ENCODE results near the gene PPP1R1A.
A peak's percentile ranks its signal among the peaks of the same experiment; 100 is the strongest.

Gene PPP1R1A, protein sequence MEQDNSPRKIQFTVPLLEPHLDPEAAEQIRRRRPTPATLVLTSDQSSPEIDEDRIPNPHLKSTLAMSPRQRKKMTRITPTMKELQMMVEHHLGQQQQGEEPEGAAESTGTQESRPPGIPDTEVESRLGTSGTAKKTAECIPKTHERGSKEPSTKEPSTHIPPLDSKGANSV

DNA sequence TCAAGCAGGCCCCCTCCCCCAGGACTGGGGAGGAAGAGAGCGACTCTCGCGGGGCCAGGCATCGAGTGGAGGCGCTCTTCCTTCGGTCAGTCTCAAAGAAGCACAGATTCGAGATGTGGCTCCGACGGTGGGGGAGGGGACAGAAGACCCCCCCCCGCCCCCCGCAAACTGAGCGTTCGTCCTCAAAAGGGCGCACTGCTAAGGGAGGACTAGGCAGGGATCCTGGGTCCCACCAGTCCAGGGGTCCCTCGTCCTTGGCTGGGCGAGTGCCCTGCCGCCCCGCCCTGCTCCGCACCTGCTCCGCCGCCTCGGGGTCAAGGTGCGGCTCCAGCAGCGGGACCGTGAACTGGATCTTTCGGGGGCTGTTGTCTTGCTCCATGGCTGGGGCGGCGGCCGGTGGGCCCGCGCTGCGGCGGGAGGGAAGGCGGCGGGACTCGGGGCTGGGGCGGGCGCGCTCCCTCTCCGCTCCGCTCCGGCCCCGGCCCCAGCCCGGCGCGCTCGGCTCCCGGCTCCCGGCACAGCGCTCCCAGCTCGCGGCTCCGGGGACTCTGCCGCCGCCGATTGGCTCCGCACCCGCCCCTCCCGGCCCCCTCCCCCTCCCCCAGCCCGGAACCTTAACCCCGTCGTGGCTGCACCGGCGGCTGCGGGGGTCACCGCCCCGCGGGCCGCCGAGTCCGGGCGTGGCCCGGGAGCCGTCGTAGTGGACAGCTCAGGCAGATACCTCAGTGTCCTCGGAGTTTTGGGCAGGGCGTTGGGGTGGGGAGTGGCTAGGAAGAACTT is at the start of gene PPP1R1A:
PPP1R1A (minus strand) TSS at position 550 of the 780 bp plus-strand sequence; CDS start at position 379, 171 bp downstream.
- peak; percentile 18 for DNase-seq

DNA sequence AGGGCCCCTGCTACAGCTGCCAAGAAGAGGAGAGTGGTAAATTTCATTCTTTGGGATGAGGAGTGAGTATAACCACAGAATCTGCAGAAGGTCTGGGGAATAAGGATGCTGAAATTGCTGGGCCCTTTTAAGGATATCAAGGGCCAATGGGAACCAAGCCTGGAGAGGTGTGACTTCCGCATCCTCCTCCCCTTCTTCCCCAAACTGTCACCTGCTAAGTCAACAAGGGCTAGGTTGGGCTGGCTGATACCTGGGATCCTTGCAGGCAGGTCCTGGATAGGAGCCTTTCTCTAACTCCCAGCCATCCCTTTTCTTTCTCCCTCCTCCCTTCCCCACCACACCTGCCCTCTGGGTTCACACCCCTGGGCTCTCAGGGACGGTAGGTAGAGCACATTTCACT is 46.3 kb upstream of the PPP1R1A start, which contains the start of gene LACRT:
LACRT (minus strand) TSS at position 101 of the 400 bp plus-strand sequence; CDS start at position 47, 54 bp downstream.
- DNase-seq: no peak

DNA sequence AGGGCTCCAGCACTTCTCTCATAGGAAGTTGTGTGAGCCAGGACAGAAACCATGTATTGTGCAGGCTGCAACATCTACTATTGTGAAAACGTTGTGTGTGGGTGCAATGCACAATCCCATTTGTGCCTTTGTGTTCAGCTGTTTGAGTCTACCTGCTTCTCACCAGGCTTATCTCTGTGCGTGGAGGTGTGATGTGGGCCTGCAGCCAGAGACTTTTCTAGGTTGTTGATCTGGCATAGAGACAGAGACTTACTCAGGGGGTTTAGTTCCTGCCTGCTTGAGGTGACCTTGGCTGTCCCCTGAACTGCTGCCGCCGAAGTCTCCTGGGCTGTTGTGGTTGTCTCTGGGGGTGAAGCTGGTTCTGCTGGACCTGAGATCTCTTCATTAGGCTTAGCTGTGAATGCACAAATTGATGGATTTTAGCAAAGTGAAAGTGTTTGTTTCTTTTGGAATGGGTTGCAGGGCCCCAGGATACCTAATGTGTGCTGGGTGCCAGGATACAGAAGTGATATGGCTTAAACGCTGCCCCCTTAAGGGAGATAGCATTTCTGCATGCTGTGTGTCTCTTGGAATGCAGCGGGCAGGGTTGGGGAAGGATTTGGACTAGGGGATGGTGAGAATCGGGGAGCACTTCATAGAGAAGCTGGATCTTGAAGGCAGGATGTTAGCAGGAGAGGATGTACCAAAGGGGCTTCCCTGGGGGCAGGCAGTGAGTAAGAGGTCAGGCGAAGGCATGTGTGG is 43.7 kb upstream of the PPP1R1A start:
- no peak for DNase-seq

DNA sequence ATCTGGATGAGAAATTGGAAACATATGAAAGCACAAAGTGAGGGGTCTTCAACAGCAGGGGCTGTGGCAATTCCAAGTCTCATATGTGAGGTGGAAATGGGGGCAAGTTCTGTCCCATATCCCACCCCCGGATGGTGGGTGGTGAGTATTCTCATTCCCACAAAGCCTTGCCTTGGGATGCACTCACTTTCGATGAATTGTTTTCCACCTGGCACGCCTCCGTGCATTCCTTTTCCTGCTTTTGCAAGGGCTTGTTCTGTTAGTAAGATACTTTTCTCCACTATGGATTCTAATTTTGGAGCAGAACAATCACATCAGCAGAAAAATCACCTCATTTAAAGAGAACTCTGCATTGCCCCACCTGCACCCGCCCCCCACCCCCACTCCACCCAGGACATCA is 43.1 kb upstream of the PPP1R1A start:
- DNase-seq: no peak

DNA sequence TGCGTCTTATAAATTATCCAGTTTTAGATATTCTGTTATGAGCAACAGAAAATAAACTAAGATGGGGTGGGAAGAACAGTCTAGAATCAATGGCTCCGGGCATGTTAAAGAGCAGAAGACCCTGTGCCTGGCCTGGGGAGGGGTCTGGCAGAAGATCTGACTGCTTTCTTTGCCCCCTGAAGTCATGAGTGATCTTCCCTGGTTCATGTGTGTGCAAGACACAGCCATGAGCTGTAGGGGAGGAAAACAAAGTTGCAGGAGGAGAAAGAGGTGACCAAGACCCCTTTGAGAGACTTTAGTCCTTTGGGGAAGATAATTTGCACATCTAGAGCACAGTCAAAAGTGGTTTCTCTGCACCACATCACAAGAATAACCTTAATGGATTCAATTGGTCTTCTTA is 41.5 kb upstream of the PPP1R1A start:
- no peak for DNase-seq

DNA sequence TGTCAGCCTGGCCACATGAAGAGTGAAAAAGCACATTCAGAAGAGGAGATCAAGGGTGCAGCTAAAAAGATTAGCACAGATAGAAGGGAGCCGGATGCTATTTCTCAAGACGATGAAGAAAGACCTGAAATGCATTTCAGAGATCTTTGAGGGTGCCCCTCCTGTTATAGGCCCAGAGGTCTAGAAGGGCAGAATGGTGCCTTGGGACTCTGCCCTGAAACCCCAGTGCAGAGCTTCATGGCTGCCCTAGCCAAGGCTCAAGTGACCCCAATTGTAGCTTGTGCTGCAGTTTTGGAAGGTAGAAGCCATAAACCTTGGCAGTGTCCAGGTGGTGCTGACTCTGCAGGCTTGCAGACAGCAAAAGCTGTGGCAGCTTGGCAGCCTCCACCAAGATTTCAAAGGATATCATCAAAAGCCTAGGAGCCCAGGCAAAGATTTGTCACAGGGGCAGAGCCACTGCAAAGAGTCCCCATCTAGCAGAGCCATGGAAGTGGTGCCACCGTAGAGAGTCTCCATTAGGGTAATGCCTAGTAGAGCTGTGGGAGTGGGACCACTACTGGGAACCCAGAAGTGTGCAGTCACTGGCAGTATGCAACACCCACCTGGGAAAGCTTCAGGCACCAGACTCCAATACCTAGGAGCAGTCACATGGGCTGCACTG is 39.9 kb upstream of the PPP1R1A start:
- DNase-seq: no peak

DNA sequence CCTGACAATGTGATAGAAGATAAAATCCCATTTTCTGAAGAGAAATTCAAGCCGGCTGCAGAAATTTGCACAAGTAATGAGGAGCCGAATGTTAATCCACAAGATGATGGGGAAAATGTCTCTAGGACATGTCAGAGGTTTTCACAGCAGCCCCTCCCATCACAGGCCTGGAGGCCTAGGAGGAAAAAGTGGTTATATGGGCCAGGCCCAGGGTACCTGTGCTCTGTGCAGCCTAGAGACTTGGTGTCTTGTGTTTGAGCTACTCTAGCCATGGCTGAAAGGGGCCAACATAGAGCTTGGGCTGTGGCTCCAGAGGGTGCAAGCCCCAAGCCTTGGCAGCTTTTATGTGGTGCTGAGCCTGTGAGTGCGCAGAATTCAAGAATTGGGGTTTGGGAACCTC is 38.8 kb upstream of the PPP1R1A start:
- no peak for DNase-seq

DNA sequence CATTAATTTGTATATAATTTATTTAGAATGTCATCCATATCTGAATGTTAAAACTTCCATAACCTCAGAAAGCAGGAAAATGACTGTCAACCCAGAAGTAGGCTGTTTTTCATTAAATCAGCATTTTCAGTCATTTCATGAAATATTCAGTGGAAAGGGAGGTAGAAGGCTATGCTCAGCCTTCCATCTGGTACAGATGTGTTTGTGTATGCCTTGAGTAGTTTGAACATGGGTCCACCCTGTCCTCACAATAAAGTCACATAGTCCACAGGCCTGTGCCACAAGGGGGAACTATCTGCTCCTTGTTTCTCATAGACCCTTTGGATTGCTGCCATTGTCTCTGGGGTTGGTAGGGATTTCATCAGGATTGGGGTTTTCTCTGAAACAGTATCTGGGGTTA is 37.1 kb upstream of the PPP1R1A start:
- DNase-seq: no peak

DNA sequence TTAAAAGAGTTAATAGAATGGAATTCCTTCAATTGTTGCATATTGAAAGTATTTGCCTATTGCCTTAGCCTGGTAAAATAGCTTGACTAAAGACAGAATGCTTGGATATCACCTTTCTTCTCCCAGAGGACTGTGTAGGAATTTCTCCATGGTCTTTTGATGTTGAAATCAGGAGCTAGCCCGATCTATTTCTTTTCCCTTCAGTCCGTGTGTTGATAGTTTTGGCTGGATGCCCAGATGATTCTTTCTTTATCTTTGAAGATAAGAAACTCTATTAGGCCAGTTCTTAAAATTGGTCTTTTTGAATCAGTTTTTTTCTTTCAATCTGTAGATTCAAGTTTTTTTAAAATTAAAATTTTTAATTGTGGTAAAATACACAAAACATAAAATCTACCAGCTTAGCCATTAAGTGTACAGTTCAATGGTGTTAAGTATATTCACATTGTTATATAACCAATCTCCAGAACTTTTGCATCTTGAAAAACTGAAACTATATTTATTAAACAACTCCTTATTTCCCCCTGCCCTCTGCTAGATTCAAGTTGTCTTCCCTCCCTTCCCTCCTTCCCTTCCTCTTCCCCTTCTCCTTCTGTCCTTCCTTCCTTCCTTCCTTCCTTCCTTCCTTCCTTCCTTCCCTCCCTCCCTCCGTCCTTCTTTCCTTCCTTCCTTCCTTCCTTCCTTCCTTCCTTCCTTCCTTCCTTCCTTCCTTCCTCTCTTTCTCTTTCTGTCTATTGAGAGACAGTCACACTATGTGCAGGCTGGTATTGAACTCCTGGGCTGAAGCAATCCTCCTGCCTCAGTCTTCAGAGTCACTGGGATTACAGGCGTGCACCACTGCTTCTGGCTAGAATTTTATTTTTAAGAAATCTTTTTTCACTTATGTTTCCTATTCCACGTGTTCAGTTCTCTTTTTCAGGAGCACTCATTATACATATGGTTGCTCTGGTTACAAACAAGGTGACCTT is 36.1 kb upstream of the PPP1R1A start:
- DNase-seq: no peak

DNA sequence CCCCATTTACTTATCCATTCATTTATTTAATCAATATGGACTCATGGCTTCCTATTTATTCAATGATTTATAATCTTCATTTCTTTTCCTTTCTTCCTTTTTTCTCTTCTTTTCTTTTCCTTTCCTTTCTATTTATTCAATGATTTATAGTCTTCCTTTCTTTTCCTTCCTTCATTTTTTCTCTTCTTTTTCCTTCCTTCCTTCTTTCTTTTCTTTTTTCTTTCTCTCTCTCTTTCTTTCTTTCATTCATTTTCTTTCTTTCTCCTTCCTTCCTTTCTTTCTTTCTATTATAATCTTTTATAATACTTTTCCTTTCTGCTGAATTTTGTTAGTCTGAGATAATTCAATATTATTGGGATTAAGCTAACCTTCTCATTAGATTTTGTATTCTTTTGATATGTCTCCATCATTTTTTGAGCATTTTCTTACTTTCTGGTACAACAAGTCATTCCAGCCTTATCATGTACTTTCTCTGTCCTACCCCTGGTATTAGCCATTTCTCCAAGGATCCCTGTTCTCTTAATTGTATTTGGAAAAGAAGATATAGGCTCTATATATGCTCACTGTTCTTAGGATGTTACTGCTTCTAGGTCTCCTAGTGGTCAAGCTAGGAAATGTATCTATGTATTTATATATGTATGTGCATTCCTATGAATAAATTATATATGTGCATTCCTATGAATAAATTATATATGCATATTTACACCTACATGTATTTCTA is 34.2 kb upstream of the PPP1R1A start:
- no peak for DNase-seq

DNA sequence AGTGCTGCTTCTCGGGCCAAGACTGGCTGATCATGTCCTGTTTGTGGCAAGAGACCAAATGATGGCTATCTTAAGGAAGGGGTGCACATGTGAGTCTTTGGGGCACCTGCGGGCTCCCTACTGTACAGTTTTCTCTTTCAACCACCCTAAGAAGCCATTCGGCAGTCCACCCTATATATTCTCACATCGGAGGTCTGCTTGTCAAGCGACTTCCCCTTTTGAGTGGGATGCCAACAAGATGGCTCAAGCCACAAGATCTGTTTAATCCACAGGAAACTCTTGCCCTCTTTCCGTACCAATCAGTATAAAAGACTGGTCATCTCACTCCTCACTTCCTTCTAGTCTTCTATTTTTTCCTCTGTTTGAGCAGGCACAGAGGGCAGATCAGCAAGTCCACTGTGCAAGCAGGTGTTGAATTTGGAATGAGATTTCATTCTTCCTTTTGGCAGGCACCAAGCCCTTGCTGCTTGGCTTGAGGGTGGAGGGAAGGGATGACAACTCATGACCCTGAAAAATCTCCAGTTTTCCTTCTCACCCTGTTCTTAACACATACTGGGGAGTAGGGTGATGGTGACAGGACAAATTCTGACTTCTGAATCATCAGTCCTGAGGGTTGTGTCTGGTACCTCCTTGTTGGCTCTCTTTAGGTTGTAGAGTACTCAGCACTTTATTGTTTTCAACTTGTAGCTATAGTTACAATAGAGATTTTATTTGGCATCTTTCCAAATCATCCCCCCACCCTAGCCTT is 28.6 kb upstream of the PPP1R1A start:
- no peak for DNase-seq

DNA sequence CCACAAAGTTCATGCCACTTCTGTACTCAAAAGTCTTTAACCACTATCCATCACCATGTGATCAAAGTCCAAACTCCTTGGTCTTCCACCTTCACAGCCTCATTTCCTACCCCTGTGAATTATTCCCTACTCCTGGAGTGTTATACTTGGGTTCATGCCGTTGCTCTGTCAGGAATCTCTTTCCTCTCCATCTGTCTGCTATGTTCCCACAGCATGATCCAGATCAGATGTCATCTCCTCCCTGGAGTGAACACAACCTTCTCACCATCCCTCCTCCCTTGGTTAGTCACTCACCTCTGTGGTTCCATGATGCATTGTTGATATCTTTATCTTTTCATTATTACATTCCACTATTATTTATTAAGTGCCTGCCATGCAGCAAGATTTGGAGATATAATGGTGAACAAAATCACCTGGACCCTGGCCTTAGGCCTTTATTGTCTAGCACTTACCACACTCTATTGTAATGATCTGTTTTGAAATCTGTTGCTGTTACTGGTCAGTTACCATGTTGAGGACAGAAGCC is 23.8 kb upstream of the PPP1R1A start:
- DNase-seq: no peak

DNA sequence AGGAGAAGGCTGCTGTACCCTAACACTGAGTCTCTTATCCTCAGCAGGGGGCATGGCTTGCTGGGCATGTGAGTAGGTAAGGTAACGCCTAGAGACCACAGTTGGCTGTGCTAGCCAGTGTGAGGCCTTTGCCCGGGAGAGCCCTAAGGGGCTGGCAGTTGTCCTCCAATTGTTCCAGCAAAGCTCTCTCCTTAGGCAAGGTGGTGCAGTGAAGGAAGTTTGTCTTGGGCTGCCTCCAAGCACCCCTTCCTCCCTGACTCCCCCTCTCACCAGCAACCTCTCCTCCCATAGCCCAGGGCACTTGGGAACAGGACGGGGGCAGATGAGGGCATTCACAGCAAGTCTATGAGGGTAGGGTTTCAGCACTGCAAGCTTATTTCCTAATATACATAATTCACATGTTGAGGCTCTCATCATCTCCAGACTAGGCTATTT is 23.3 kb upstream of the PPP1R1A start:
- DNase-seq: no peak

DNA sequence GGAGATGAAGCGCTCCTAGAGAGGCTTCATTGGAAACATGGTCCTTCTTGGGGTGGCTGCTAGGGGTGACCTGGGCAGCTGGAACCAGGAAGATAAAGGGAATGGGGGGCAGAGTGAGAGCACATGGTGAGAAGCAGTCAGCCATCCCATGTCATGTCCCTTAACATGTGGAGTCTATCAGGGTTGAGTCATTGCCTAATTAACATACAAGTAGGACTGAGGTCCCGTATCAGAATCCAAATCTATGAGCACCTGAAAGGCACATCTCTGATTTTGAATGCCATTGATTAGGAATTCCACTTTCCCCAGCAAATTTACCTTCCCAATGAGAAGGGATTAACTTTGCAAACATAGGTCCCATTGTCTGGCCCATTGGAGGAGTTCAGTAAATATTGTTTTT is 20.3 kb upstream of the PPP1R1A start:
- no peak for DNase-seq

DNA sequence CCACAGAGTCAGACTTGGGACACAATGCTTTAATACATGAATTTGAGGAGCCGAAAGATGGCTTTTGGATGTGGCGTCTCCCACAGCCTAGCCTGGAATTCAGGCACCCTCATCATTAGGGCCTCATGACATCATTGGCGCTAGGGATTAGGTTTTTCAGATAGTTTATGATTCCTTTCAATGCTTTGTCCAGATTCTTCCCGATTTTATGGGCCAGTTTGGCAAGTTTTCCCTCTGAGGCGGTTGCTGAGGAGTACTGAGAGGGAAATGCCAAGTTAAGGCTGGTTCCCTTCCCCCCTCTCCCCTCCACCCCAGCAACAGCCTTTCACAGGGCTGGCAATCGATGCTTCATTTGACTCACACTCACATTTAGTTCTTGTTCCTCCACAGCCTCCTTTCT is 19.7 kb upstream of the PPP1R1A start:
- no peak for DNase-seq

DNA sequence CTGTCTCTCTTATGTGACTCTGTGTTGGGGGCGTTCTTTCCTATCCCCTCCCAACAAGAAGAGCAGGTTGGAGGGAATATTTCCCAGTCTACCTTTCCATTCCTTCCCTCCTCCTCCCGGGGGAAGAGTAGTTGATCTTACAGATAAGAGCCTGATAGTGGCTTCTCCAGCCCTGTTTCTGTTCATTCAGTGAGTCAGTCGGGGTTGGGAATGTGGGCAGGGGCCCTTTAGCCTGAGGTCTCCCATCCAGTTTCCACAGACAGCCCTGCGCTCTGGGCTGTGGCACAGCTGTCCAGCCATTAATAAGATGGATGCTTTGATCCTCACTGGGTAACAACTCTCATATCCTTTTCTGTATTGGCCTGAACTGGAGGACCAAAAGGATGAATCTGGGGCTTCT is 18.1 kb upstream of the PPP1R1A start:
- DNase-seq: no peak

DNA sequence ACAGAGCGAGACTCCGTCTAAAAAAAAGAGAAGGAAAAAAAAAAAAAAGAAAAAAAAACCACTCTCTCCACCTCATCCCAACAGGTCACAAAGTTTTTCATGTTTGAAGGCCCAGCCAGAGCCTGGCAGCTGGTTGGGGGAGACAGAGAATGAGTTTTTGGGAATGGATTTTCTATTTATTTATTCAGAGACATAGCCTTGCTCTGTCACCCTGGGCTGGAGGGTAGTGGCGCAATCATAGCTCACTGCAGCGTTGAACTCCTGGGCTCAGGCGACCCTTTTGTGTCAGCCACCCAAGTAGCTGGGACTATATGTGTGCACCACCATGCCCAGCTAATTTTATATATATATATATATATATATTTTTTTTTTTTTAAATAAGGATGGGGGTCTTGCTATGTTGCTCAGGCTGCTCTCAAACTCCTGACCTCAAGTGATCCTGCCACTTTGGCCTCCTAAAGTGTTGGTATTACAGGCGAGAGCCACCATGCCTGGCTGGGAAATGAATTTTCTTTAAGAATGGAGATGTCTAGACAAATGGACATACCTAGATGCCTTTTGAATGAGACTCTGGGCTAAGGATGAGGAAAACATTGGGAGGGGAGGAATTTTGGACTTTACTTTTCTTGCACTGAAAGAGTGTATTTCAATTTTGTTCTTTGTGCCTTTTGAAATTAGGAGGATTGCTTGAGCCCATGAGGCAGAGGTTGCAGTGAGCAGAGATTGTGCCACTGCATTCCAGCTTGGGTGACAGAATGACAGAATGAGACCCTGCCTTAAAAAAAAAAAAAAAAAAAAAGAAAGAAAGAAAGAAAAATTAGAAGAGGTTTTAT is 16.9 kb upstream of the PPP1R1A start:
- DNase-seq: no peak

DNA sequence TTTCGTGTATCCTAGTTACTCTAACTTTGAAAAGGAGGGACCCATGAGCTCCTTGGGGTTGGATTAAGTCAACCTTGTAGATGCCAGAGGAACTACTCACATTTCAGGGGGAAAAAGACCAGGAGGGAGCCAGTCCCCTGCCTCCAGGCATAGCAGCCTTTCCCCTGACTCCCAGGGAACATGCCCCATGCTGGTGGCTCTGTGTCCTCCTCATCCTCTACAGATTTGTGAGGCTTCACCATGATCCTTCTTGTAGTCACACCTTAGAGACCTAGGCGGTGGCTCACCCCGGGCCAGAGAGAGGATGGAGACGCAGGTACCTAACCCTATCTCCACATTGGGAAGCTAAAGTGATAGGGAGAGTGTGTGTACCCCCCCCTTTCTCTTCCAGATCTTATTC is 16.0 kb upstream of the PPP1R1A start:
- no peak for DNase-seq

DNA sequence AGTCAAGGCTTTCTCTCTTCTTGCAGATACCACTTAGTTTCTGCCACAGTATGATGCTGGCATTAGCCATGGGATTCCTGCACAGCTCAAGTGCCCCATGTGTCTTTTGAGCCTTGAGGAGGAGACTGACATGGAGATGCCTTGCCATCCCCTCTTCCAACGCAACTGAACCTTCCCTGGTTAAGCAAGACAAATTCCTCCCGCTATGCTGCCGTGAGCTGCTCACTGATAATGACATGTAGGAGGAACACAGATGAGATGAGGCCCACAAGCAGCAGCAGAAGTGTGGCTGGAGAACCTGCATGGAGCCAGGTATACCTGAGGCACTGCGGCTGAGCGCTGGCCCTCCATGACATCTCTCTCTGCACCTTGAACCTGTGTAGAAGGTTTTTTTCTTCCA is 15.4 kb upstream of the PPP1R1A start:
- DNase-seq: no peak
